Sigmoid colon (tissue), 7 donors: ENCODE data around the gene EWSR1. TPM values are rescaled to one million over a fixed set of nuclear protein-coding genes. Genes with fewer than 3 reads are reported as not detected.

Source experiments
- DNase-seq: peaks from one replicate; pipeline ENCODE4 v3.0.0-alpha.2; 2019
- H3K27ac ChIP-seq, 4 donors: fragments of 200-600 bp; sonication (generic); one replicate each; pipeline ENCODE4 v1.5.1; 2016 to 2019; ENCODE audit warnings: mild to moderate bottlenecking in 1 of 4
- H3K27me3 ChIP-seq, 3 donors: fragments of 200-600 bp; sonication (generic); one replicate each; pipeline ENCODE4 v1.5.1; 2019; ENCODE audit warnings: mild to moderate bottlenecking in 1 of 3
- H3K36me3 ChIP-seq, 4 donors: fragments of 200-600 bp; sonication (generic); one replicate each; pipeline ENCODE4 v1.5.1; 2016 to 2019
- H3K4me1 ChIP-seq, 4 donors: fragments of 200-600 bp; sonication (generic); one replicate each; pipeline ENCODE4 v1.5.1; 2017 to 2019
- H3K4me3 ChIP-seq, 4 donors: fragments of 200-600 bp; sonication (generic); one replicate each; pipeline ENCODE4 v1.5.1; 2017 to 2019; ENCODE audit warnings: mild to moderate bottlenecking in 2 of 4, moderate library complexity in 1 of 4
- H3K9me3 ChIP-seq, 4 donors: fragments of 200-600 bp in 3 of 4; sonication (generic) in 3 of 4; one replicate each; pipeline versions ENCODE4 v1.5.1 to v1.6.1; 2013 to 2019
- CTCF ChIP-seq, 4 experiments: fragments of 450-650 bp in 3 of 4; fragments of 200-600 bp in 1 of 4; IDR thresholded peaks; one replicate each; pipeline ENCODE4 v1.5.1; 2016 to 2019; ENCODE audit warnings: antibody characterized with exemption in 4 of 4, mild to moderate bottlenecking in 3 of 4, moderate library complexity in 2 of 4
- EP300 ChIP-seq, 4 donors: sonication (generic); formaldehyde crosslinking; IDR thresholded peaks; one replicate each; pipeline ENCODE4 v1.6.1; 2017; ENCODE audit warnings: antibody characterized with exemption in 4 of 4
- POLR2A ChIP-seq, 2 donors: fragments of 450-650 bp; IDR thresholded peaks; one replicate each; pipeline ENCODE4 v1.6.1; 2016; ENCODE audit warnings: antibody characterized with exemption in 2 of 2, mild to moderate bottlenecking in 2 of 2, moderate library complexity in 2 of 2
- POLR2AphosphoS5 ChIP-seq, 4 donors: sonication (generic); formaldehyde crosslinking; IDR thresholded peaks; one replicate each; pipeline ENCODE4 v1.6.1; 2017; ENCODE audit warnings: antibody characterized with exemption in 4 of 4
- WGBS, 2 donors: extraction: QIAGEN DNeasy Blood & Tissue Kit; methylation state at CpG; one replicate each; pipeline ENCODE4 v1.1.7; 2013; 5-methylcytosine and 5-hydroxymethylcytosine counted together
- intact Hi-C: fragments of 100-400 bp; cut with DNase I; formaldehyde crosslinking; loops from one replicate; pipeline ENCODE4 v1.15.1; 2023
- polyA plus RNA-seq, 3 donors: library from polyadenylated mRNA; stranded (reverse); fragments of 200-250 nt; gene quantifications; one replicate each; pipeline ENCODE4 v1.2.3, GENCODE V29; 2013
- total RNA-seq, 4 donors: library from RNA; depleted of rRNA; stranded (reverse); fragments of >200 nt; gene quantifications; one replicate each; pipeline ENCODE4 v1.1.0, GENCODE V29; 2016
- donor health status: healthy with polysubstance abuse.
- donor health status: Bipolar disorder and iron deficiency.
- donor health status: healthy.

EWSR1 gene
- total and polyA plus RNA-seq, 7 donors = 81.4 to 233 (median 174) TPM

- H3K27ac ChIP-seq = no peak overlapping the region
- no peak for TF ChIP-seq CTCF (IDR thresholded peaks at IDR 0.05)
- TF ChIP-seq EP300 (IDR thresholded peaks at IDR 0.05) = no peak
- no peak for TF ChIP-seq POLR2A (IDR thresholded peaks at IDR 0.05)
- TF ChIP-seq POLR2AphosphoS5 (IDR thresholded peaks at IDR 0.05) = no peak
- DNase-seq = no peak
- peaks cover 49 to 75% (median 64%) of the 10 kb centered on the region in 4 donors for H3K36me3 ChIP-seq
- 91 to 92% methylated on average over 19 of the region's 19 CpGs for WGBS, 2 donors
- intact Hi-C loops = no loop called here
- H3K4me3 ChIP-seq = no peak overlapping the region
- H3K27me3 ChIP-seq = no peaks in the 10 kb centered on the region
- no peaks in the 10 kb centered on the region for H3K9me3 ChIP-seq
- H3K4me1 ChIP-seq = peaks cover 0 to 15% (median 8%) of the 10 kb centered on the region in 4 donors
These were observed 31.2 kb downstream of the EWSR1 start for GRCh38 chr22:29299136-29299900.

GRCh38 chr22:29300467-29300806 lies 32.4 kb downstream of the EWSR1 start:
- H3K27ac ChIP-seq = no peak overlapping the region
- peaks cover 0 to 15% (median 8%) of the 10 kb centered on the region in 4 donors for H3K4me1 ChIP-seq
- no peak overlapping the region for H3K4me3 ChIP-seq
- H3K27me3 ChIP-seq = no peaks in the 10 kb centered on the region
- no peak for DNase-seq
- no peaks in the 10 kb centered on the region for H3K9me3 ChIP-seq
- peaks cover 42 to 64% (median 55%) of the 10 kb centered on the region in 4 donors for H3K36me3 ChIP-seq
- 70 to 73% methylated on average over 4 of the region's 4 CpGs for WGBS, 2 donors
- intact Hi-C loops = no loop called here
- TF ChIP-seq POLR2AphosphoS5 (IDR thresholded peaks at IDR 0.05) = no peak
- no peak for TF ChIP-seq CTCF (IDR thresholded peaks at IDR 0.05)
- TF ChIP-seq EP300 (IDR thresholded peaks at IDR 0.05) = no peak
- no peak for TF ChIP-seq POLR2A (IDR thresholded peaks at IDR 0.05)

GRCh38 chr22:29300807-29301601 lies 32.9 kb downstream of the EWSR1 start:
- no peak for DNase-seq
- H3K27ac ChIP-seq = peak overlapping the region in 1 of 4 donors; percentile 2

GRCh38 chr22:29301716-29302401 lies 33.8 kb downstream of the EWSR1 start:
- TF ChIP-seq POLR2AphosphoS5 (IDR thresholded peaks at IDR 0.05) (peak in 1 of 4 donors; percentile 28), POLR2A (IDR thresholded peaks at IDR 0.05) (no peak)
- intact Hi-C loops = no loop called here
- H3K4me1 ChIP-seq = peaks cover 0 to 25% (median 8%) of the 10 kb centered on the region in 4 donors
- H3K27me3 ChIP-seq = no peaks in the 10 kb centered on the region
- no peak for DNase-seq
- peak overlapping the region in 1 of 4 donors; percentile 55 for H3K27ac ChIP-seq
- no peak overlapping the region for H3K4me3 ChIP-seq
- 85 to 94% methylated on average over 17 of the region's 17 CpGs for WGBS, 2 donors
- H3K36me3 ChIP-seq = peaks cover 29 to 50% (median 40%) of the 10 kb centered on the region in 4 donors
- H3K9me3 ChIP-seq = no peaks in the 10 kb centered on the region

More at GRCh38 chr22:29300807-29301601, 32.9 kb downstream of the EWSR1 start:
- intact Hi-C loops = no loop called here
- TF ChIP-seq POLR2AphosphoS5 (IDR thresholded peaks at IDR 0.05) (peak in 1 of 4 donors; percentile 30), POLR2A (IDR thresholded peaks at IDR 0.05) (no peak), CTCF (IDR thresholded peaks at IDR 0.05) (no peak)
- no peaks in the 10 kb centered on the region for H3K27me3 ChIP-seq
- peaks cover 0 to 18% (median 8%) of the 10 kb centered on the region in 4 donors for H3K4me1 ChIP-seq
- H3K36me3 ChIP-seq = peaks cover 37 to 59% (median 49%) of the 10 kb centered on the region in 4 donors
- H3K4me3 ChIP-seq = no peak overlapping the region
- WGBS, 2 donors = 76 to 82% methylated on average over 10 of the region's 10 CpGs
- H3K9me3 ChIP-seq = no peaks in the 10 kb centered on the region

GRCh38 chr22:29302402-29302680 lies 34.3 kb downstream of the EWSR1 start:
- DNase-seq = no peak
- 25 to 64% methylated on average over 2 of the region's 2 CpGs for WGBS, 2 donors
- Histone ChIP-seq H3K27me3 (no peaks in the 10 kb centered on the region), H3K36me3 (peaks cover 24 to 45% (median 36%) of the 10 kb centered on the region in 4 donors), H3K27ac (peak overlapping the region in 2 of 4 donors; percentile 34 to 55), H3K9me3 (no peaks in the 10 kb centered on the region), H3K4me3 (no peak overlapping the region), H3K4me1 (peaks cover 0 to 26% (median 8%) of the 10 kb centered on the region in 4 donors)
- intact Hi-C loops = no loop called here
- no peak for TF ChIP-seq EP300 (IDR thresholded peaks at IDR 0.05)
- TF ChIP-seq CTCF (IDR thresholded peaks at IDR 0.05) = no peak
- TF ChIP-seq POLR2AphosphoS5 (IDR thresholded peaks at IDR 0.05) = no peak
- no peak for TF ChIP-seq POLR2A (IDR thresholded peaks at IDR 0.05)
